ENCODE data around the gene ERICH6B. TPM values are rescaled to one million over a fixed set of nuclear protein-coding genes. Genes with fewer than 3 reads are reported as not detected.

Gene ERICH6B
- total RNA-seq, 2 experiments from 2014 or later = not detected

- no peak overlapping the region for H3K4me2 ChIP-seq (ENCODE audit: low read length)
- intact Hi-C loops (cut with micrococcal nuclease; ENCODE audit: unreplicated experiment) = no loop called here
- CTCF ChIA-PET (ENCODE audit: unreplicated experiment) = no interaction called here
- no peak overlapping the region for H3K27ac ChIP-seq (ENCODE audit: low read depth, low read length, poor library complexity, severe bottlenecking)
- H3K9me2 ChIP-seq (ENCODE audit: insufficient read depth, low read length) = no peaks in the 10 kb centered on the region
- no TSS peak for BruUV-seq (replicated peaks)
- H3K4me3 ChIP-seq (ENCODE audit: low read depth, low read length, poor library complexity, severe bottlenecking) = no peak overlapping the region
- no peak overlapping the region for H2AFZ ChIP-seq (ENCODE audit: low read length)
- POLR2A ChIA-PET = no interaction called here
- H3K79me2 ChIP-seq (ENCODE audit: insufficient read depth, low read depth, low read length) = no peaks in the 10 kb centered on the region
- peaks cover 68% of the 10 kb centered on the region for H3K36me3 ChIP-seq (ENCODE audit: insufficient read depth, low read length)
- no peaks in the 10 kb centered on the region for H3K9me3 ChIP-seq (ENCODE audit: low read length)
- peaks cover 6% of the 10 kb centered on the region for H3K4me1 ChIP-seq (ENCODE audit: insufficient read depth, low read length, poor library complexity, severe bottlenecking)
- H4K20me1 ChIP-seq (ENCODE audit: insufficient read depth, low read length) = 0 out of 2 replicates have a peak, but pooled peaks cover 2% of the 10 kb centered on the region
- no peak for DNase-seq (ENCODE audit: low spot score)
- TF ChIP-seq EZH2phosphoT487 (IDR thresholded peaks at IDR 0.05; ENCODE audit: borderline replicate concordance, low read depth, low read length) (no peak), CTCF (conservative IDR thresholded peaks at IDR 0.05; ENCODE audit: low read length) (no peak)
Measured at GRCh38 chr13:45506811-45507210, 108.7 kb downstream of the ERICH6B start.

GRCh38 chr13:45503658-45504057 is 111.9 kb downstream of the ERICH6B start:
- Histone ChIP-seq H3K36me3 (ENCODE audit: insufficient read depth, low read length) (peaks cover 65% of the 10 kb centered on the region), H3K9me2 (ENCODE audit: insufficient read depth, low read length) (no peaks in the 10 kb centered on the region), H3K79me2 (ENCODE audit: insufficient read depth, low read depth, low read length) (no peaks in the 10 kb centered on the region), H3K9me3 (ENCODE audit: low read length) (no peaks in the 10 kb centered on the region), H2AFZ (ENCODE audit: low read length) (no peak overlapping the region), H3K4me1 (ENCODE audit: insufficient read depth, low read length, poor library complexity, severe bottlenecking) (peaks cover 8% of the 10 kb centered on the region), H3K27ac (ENCODE audit: low read depth, low read length, poor library complexity, severe bottlenecking) (no peak overlapping the region), H3K4me2 (ENCODE audit: low read length) (no peak overlapping the region), H4K20me1 (ENCODE audit: insufficient read depth, low read length) (no peaks in the 10 kb centered on the region), H3K4me3 (ENCODE audit: low read depth, low read length, poor library complexity, severe bottlenecking) (no peak overlapping the region)
- no TSS peak for BruUV-seq (replicated peaks)
- POLR2A ChIA-PET = no interaction called here
- TF ChIP-seq CTCF (conservative IDR thresholded peaks at IDR 0.05; ENCODE audit: low read length) (no peak), EZH2phosphoT487 (IDR thresholded peaks at IDR 0.05; ENCODE audit: borderline replicate concordance, low read depth, low read length) (no peak)
- CTCF ChIA-PET (ENCODE audit: unreplicated experiment) = no interaction called here
- no peak for DNase-seq (ENCODE audit: low spot score)
- intact Hi-C loops (cut with micrococcal nuclease; ENCODE audit: unreplicated experiment) = no loop called here

- DNase-seq (ENCODE audit: low spot score) = no peak
- Histone ChIP-seq H3K9me2 (ENCODE audit: insufficient read depth, low read length) (no peaks in the 10 kb centered on the region), H3K4me3 (ENCODE audit: low read depth, low read length, poor library complexity, severe bottlenecking) (no peak overlapping the region), H4K20me1 (ENCODE audit: insufficient read depth, low read length) (no peaks in the 10 kb centered on the region), H3K4me1 (ENCODE audit: insufficient read depth, low read length, poor library complexity, severe bottlenecking) (peaks cover 5% of the 10 kb centered on the region), H3K79me2 (ENCODE audit: insufficient read depth, low read depth, low read length) (no peaks in the 10 kb centered on the region), H2AFZ (ENCODE audit: low read length) (no peak overlapping the region), H3K27ac (ENCODE audit: low read depth, low read length, poor library complexity, severe bottlenecking) (no peak overlapping the region), H3K36me3 (ENCODE audit: insufficient read depth, low read length) (peaks cover 77% of the 10 kb centered on the region), H3K4me2 (ENCODE audit: low read length) (no peak overlapping the region), H3K9me3 (ENCODE audit: low read length) (no peaks in the 10 kb centered on the region)
- intact Hi-C loops (cut with micrococcal nuclease; ENCODE audit: unreplicated experiment) = no loop called here
- BruUV-seq (replicated peaks) = no TSS peak
- ChIA-PET CTCF (ENCODE audit: unreplicated experiment) (no interaction called here), POLR2A (no interaction called here)
- TF ChIP-seq EZH2phosphoT487 (IDR thresholded peaks at IDR 0.05; ENCODE audit: borderline replicate concordance, low read depth, low read length) (no peak), CTCF (conservative IDR thresholded peaks at IDR 0.05; ENCODE audit: low read length) (no peak)
Measured at GRCh38 chr13:45501175-45501526, 114.4 kb downstream of the ERICH6B start.
